Hematopoietic multipotent progenitor cell treated with erythropoietin and hydrocortisone succinate and interleukin-3 and kit ligand, for 17 days (in vitro differentiated cells): ENCODE data around the gene NXPH4.

ENCODE experiments used
- DNase-seq: peaks from one replicate; pipeline ENCODE4 v3.0.0-alpha.2; 2015; ENCODE audit warnings: low spot score

The NXPH4 gene

GRCh38 chr12:57216014-57216911 lies at the start of gene NXPH4:
NXPH4 (plus strand) TSS chr12:57216794; CDS start chr12:57216970, 176 bp downstream.
- peak; percentile 13 for DNase-seq

GRCh38 chr12:57166971-57167371 lies 49.6 kb upstream of the NXPH4 start:
- DNase-seq, result peak; percentile 40

- no peak for DNase-seq
Measured at GRCh38 chr12:57168058-57168457, 48.5 kb upstream of the NXPH4 start.

GRCh38 chr12:57169046-57169795 lies 47.4 kb upstream of the NXPH4 start:
- DNase-seq, result no peak

- DNase-seq, result no peak
Measured at GRCh38 chr12:57169969-57170368, 46.6 kb upstream of the NXPH4 start.

GRCh38 chr12:57170408-57170807 lies 46.2 kb upstream of the NXPH4 start:
- DNase-seq, result no peak

- DNase-seq, result no peak
Measured at GRCh38 chr12:57170927-57171326, 45.7 kb upstream of the NXPH4 start.

GRCh38 chr12:57171668-57172067 lies 44.9 kb upstream of the NXPH4 start:
- no peak for DNase-seq

- peak; percentile 45 for DNase-seq
Measured at GRCh38 chr12:57173089-57173488, 43.5 kb upstream of the NXPH4 start.

- no peak for DNase-seq
Measured at GRCh38 chr12:57173683-57174082, 42.9 kb upstream of the NXPH4 start.

- peak; percentile 77 for DNase-seq
Measured at GRCh38 chr12:57175428-57176138, 41.0 kb upstream of the NXPH4 start.

- no peak for DNase-seq
Measured at GRCh38 chr12:57176139-57176477, 40.5 kb upstream of the NXPH4 start.

GRCh38 chr12:57176846-57177245 lies 39.7 kb upstream of the NXPH4 start:
- peak; percentile 29 for DNase-seq

- DNase-seq, result no peak
Measured at GRCh38 chr12:57177354-57177753, 39.2 kb upstream of the NXPH4 start.

GRCh38 chr12:57178213-57178612 lies 38.4 kb upstream of the NXPH4 start:
- DNase-seq, result no peak

GRCh38 chr12:57179331-57180086 lies 37.1 kb upstream of the NXPH4 start:
- no peak for DNase-seq

- no peak for DNase-seq
Measured at GRCh38 chr12:57180321-57180989, 36.1 kb upstream of the NXPH4 start.

GRCh38 chr12:57181072-57181471 lies 35.5 kb upstream of the NXPH4 start:
- no peak for DNase-seq

GRCh38 chr12:57181561-57182155 lies 34.9 kb upstream of the NXPH4 start:
- no peak for DNase-seq

- DNase-seq, result peak; percentile 87
Measured at GRCh38 chr12:57182918-57183575, 33.5 kb upstream of the NXPH4 start.
